Islet precursor cell (in vitro differentiated cells): Measurements from ENCODE around the gene DPP3.
"Not testable (repeated sequence)": the region's sequence is repeated elsewhere in the genome, so short reads cannot be mapped to it uniquely, and the experiment has no call there.

Source experiments
- DNase-seq: peaks from one replicate; pipeline ENCODE4 v3.0.0-alpha.2; 2018

Gene DPP3

GRCh38 chr11:66480117-66480938 lies at the start of gene DPP3:
DPP3 (plus strand) TSS chr11:66480434; CDS start chr11:66482201, 1,767 bp downstream.
- DNase-seq = peak; percentile 98

- DNase-seq = not testable (repeated sequence)
Measured at GRCh38 chr11:66431287-66431686, 48.9 kb upstream of the DPP3 start.

GRCh38 chr11:66431871-66432329 lies 48.3 kb upstream of the DPP3 start:
- DNase-seq = not testable (repeated sequence)

- DNase-seq = no peak
Measured at GRCh38 chr11:66432597-66432996, 47.6 kb upstream of the DPP3 start.

- no peak for DNase-seq
Measured at GRCh38 chr11:66437979-66438503, 42.2 kb upstream of the DPP3 start.

- peak; percentile 96 for DNase-seq
Measured at GRCh38 chr11:66438504-66439466, 41.4 kb upstream of the DPP3 start, which contains the start of gene MRPL11. MRPL11 (minus strand) TSS chr11:66438848; CDS start chr11:66438754, 94 bp downstream.

- not testable (repeated sequence) for DNase-seq
Measured at GRCh38 chr11:66440101-66440939, 39.9 kb upstream of the DPP3 start.

- not testable (repeated sequence) for DNase-seq
Measured at GRCh38 chr11:66440940-66441282, 39.3 kb upstream of the DPP3 start.

- DNase-seq = no peak
Measured at GRCh38 chr11:66443602-66444001, 36.6 kb upstream of the DPP3 start.

GRCh38 chr11:66447012-66447411 lies 33.2 kb upstream of the DPP3 start:
- no peak for DNase-seq

- DNase-seq = no peak
Measured at GRCh38 chr11:66448523-66448922, 31.7 kb upstream of the DPP3 start.

- DNase-seq = no peak
Measured at GRCh38 chr11:66450560-66450959, 29.7 kb upstream of the DPP3 start.

GRCh38 chr11:66451663-66452062 lies 28.6 kb upstream of the DPP3 start:
- DNase-seq = no peak

- DNase-seq = no peak
Measured at GRCh38 chr11:66454247-66454646, 26.0 kb upstream of the DPP3 start.

- DNase-seq = no peak
Measured at GRCh38 chr11:66454828-66455227, 25.4 kb upstream of the DPP3 start.

GRCh38 chr11:66457826-66458225 lies 22.4 kb upstream of the DPP3 start:
- no peak for DNase-seq

GRCh38 chr11:66459138-66459778 lies 21.0 kb upstream of the DPP3 start:
- no peak for DNase-seq

GRCh38 chr11:66462010-66462409 lies 18.2 kb upstream of the DPP3 start:
- no peak for DNase-seq

GRCh38 chr11:66462911-66463310 lies 17.3 kb upstream of the DPP3 start:
- no peak for DNase-seq

- not testable (repeated sequence) for DNase-seq
Measured at GRCh38 chr11:66464116-66464515, 16.1 kb upstream of the DPP3 start.

- no peak for DNase-seq
Measured at GRCh38 chr11:66464916-66465315, 15.3 kb upstream of the DPP3 start.
